ENCODE data around the gene MAP4K4. TPM values are rescaled to one million over a fixed set of nuclear protein-coding genes. Genes with fewer than 3 reads are reported as not detected.

Gene MAP4K4
- total RNA-seq, 1 experiment from 2014 or later = 132 TPM

GRCh38 chr2:101732773-101733256 is 35.3 kb downstream of the MAP4K4 start:
- Mint-ChIP-seq H3K4me3 (no peak overlapping the region), H3K36me3 (ENCODE audit: insufficient read depth in 1 of 3, low read depth in 3 of 3) (no peaks in the 10 kb centered on the region; a peak in 2 of 7 replicates), H3K27ac (peak overlapping the region; percentile 19 to 74 (median 63); a peak in 4 of 7 replicates), H3K27me3 (ENCODE audit: low read depth) (no peaks in the 10 kb centered on the region), H3K4me1 (peaks cover 52 to 63% of the 10 kb centered on the region in 2 experiments), H3K9me3 (no peaks in the 10 kb centered on the region)
- no peak overlapping the region for H3K4me2 ChIP-seq (ENCODE audit: insufficient read depth, insufficient read length, low read length)
- H3K4me1 ChIP-seq (ENCODE audit: insufficient read depth, low read length) = peaks cover 10% of the 10 kb centered on the region
- H3K23me2 ChIP-seq (ENCODE audit: insufficient read length, low read depth, low read length, poor library complexity, severe bottlenecking) = no peaks in the 10 kb centered on the region
- H2BK5ac ChIP-seq (ENCODE audit: insufficient read length, low read length) = no peak overlapping the region
- H4K20me1 ChIP-seq (ENCODE audit: control insufficient read depth, insufficient read depth, insufficient read length) = no peaks in the 10 kb centered on the region
- H4K8ac ChIP-seq (replicated peaks; ENCODE audit: insufficient read length, low read depth, low read length) = no peak overlapping the region
- H3K9me3 ChIP-seq (ENCODE audit: control insufficient read depth, low read depth, low read length) = no peaks in the 10 kb centered on the region
- H2BK15ac ChIP-seq (ENCODE audit: low read depth, low read length) = no peak overlapping the region
- H4K91ac ChIP-seq (ENCODE audit: insufficient read length, low read depth, low read length) = no peak overlapping the region
- no peak overlapping the region for H3K14ac ChIP-seq (ENCODE audit: insufficient read depth, low read length)
- no peak overlapping the region for H3T11ph ChIP-seq (ENCODE audit: low read length)
- H3K27me3 ChIP-seq (ENCODE audit: insufficient read depth, low read length) = no peaks in the 10 kb centered on the region
- no peak for DNase-seq
- no peak overlapping the region for H3K56ac ChIP-seq (ENCODE audit: insufficient read length, low read depth, low read length)
- H3K27ac ChIP-seq (ENCODE audit: insufficient read length, low read depth, low read length) = no peak overlapping the region
- H3K79me2 ChIP-seq (ENCODE audit: insufficient read depth, low read length) = peaks cover 50% of the 10 kb centered on the region; the same call in 1 of the 2 replicates
- H2BK20ac ChIP-seq (ENCODE audit: low read depth, low read length, poor library complexity, severe bottlenecking) = no peak overlapping the region
- no peak overlapping the region for H2AK5ac ChIP-seq (ENCODE audit: insufficient read length, low read length)
- H3K4ac ChIP-seq (ENCODE audit: low read depth, low read length) = no peak overlapping the region
- peaks cover 11% of the 10 kb centered on the region for H3K79me1 ChIP-seq (ENCODE audit: insufficient read depth, low read depth, low read length, poor library complexity, severe bottlenecking)
- no peak overlapping the region for H2AFZ ChIP-seq (ENCODE audit: low read length)
- no peak overlapping the region for H3K18ac ChIP-seq (ENCODE audit: insufficient read length, low read depth, low read length)
- H2BK12ac ChIP-seq (ENCODE audit: insufficient read length, low read depth, low read length) = no peak overlapping the region
- no peak overlapping the region for H2BK120ac ChIP-seq (ENCODE audit: low read depth, low read length, poor library complexity, severe bottlenecking)
- no CpG with 5 or more reads among the region's 14 CpGs for WGBS (ENCODE audit: extremely low coverage, insufficient read length, low lambda C conversion rate)
- H4K5ac ChIP-seq (ENCODE audit: insufficient read length, low read depth, low read length) = no peak overlapping the region
- TF ChIP-seq CTCF (conservative IDR thresholded peaks at IDR 0.05) = no peak
- H3K23ac ChIP-seq (ENCODE audit: insufficient read length, low read depth, low read length) = no peak overlapping the region
- H3K9ac ChIP-seq (ENCODE audit: extremely low read depth, insufficient read length, low read length) = no peak overlapping the region

Measured in H9 (cell line).